Left renal cortex interstitium (tissue), 4 donors: ENCODE measurements around the gene AGXT2. TPM values are rescaled to one million over a fixed set of nuclear protein-coding genes. Genes with fewer than 3 reads are reported as not detected.

ENCODE experiments used
- DNase-seq, 4 donors: peaks; one replicate each; pipeline ENCODE4 v3.0.0-alpha.2; 2013; ENCODE audit warnings: low read depth in 4 of 4, low spot score in 2 of 4, missing footprints in 1 of 4
- polyA plus RNA-seq, 4 donors: library from polyadenylated mRNA; unstranded; fragments of 120-200 nt; gene quantifications; one replicate each; pipeline ENCODE4 v1.2.1, GENCODE V29; 2013; ENCODE audit not compliant: insufficient read length in 4 of 4

Gene AGXT2
- polyA plus RNA-seq = 10 to 100 TPM; 39.4 to 74.1 (median 51.8) TPM

GRCh38 chr5:35047785-35048404 lies at the start of gene AGXT2:
Gene AGXT2 (minus strand): TSS chr5:35047949. CDS start chr5:35047892, 57 bp downstream.
- no peak for DNase-seq

GRCh38 chr5:35096932-35097331 lies 49.2 kb upstream of the AGXT2 start:
- DNase-seq = no peak

DNA sequence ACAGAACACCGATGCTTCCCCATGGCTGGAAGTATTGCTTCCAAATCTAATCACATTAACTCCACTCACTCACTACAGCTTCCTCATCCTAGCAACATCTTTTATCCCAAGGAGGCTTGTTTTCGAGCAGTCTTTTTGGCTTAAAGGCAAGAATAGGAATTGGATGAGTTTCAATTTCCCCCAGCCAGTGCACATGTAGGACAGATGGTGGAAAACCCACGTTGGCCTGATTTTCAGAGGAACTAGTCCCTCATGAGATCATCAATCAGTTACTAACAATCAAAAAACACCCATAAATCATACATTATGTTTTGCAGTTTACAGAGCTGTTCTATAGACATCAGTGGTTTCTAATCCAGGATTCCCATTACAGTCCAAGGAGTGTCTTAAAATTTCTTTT lies 48.5 kb upstream of the AGXT2 start:
- no peak for DNase-seq

DNA sequence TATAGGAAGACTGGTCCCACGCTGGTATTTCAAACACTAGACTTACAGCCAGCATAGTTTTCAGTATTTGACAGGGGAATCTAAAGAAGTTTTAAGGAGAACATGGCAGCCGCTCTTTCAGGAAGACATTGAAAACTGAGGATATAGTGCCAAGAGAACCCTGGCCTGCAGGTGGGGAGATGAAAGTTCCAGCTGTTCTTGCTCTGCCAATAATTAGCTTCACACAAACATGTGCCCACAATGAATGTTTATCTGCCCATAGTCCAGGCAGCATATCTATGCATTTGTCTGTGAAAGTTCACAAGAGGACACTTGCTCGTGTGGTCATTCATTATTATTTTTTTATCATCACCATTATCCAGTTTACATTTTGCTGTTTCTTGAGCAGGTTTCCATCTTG lies 47.6 kb upstream of the AGXT2 start:
- DNase-seq = no peak

- no peak for DNase-seq
Observed at GRCh38 chr5:35094948-35095347, 47.2 kb upstream of the AGXT2 start.

DNA sequence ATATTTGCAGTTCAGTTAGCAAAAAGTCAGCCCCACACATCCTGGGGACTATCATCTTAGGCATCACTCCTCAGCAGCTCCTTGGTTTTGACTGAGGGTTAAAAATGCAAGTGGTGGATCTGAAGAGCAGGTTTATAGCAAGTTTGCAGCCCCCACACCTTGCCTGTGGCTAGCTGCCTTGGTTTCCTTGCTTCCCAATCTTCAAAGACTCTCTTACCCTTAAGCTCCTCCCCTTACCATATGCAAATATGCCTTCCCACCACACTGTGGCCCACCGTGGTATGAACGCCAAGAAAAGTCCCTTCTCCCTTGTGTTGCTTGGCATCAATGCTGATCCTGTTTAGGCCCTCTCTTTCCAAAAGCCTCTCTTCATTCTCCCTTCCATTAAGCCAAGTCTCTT lies 45.0 kb upstream of the AGXT2 start:
- DNase-seq = no peak

- no peak for DNase-seq
Observed at GRCh38 chr5:35091704-35092103, 44.0 kb upstream of the AGXT2 start.

GRCh38 chr5:35089334-35090314 lies 41.9 kb upstream of the AGXT2 start:
- peak in 2 of 4 donors; percentile 39 to 57 for DNase-seq

- DNase-seq = no peak
Observed at GRCh38 chr5:35087991-35088390, 40.2 kb upstream of the AGXT2 start.

- no peak for DNase-seq
Observed at GRCh38 chr5:35083150-35083549, 35.4 kb upstream of the AGXT2 start.

GRCh38 chr5:35082530-35082929 lies 34.8 kb upstream of the AGXT2 start:
- DNase-seq = no peak

- DNase-seq = no peak
Observed at GRCh38 chr5:35081134-35081533, 33.4 kb upstream of the AGXT2 start.

GRCh38 chr5:35073160-35073559 lies 25.4 kb upstream of the AGXT2 start:
- no peak for DNase-seq

- no peak for DNase-seq
Observed at GRCh38 chr5:35069188-35069587, 21.4 kb upstream of the AGXT2 start.

DNA sequence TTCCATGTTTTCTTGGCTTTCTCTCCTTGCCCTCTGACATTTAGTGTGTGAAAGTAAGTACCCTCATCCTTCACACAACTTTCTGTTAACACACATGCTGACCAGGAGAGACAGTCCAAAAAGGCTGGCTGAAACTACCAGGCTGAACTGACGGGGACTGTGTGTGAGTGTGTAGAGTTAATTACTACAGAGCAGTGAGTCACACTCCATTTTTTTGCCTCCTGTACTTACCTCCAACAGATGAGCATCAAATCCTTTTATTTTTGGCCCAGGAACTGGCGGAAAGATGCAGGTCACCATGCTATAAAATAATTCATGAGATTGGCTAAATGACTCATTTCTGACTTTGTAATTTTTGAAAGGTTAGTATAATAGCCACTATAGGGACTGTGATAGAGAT lies 20.2 kb upstream of the AGXT2 start:
- DNase-seq = no peak

GRCh38 chr5:35066260-35066795 lies 18.6 kb upstream of the AGXT2 start:
- DNase-seq = no peak

DNA sequence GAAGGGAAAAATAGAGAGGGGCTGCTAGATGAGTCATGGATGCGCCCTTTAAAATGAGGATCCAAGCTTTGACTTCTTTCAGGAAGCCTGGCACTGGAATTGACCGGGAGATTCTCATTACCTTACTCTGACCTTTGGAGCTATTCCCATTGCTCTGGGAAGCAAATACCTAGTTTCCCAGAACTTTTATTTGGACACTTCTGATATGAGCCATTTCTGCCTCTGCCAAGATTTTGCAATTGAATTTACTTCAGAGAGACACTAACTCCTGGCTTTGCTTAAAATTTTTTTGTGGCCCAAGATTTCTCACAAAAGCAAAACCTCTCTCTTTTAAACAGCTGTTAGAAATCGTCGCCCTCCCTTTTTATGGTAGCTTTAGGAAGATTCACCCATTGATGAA lies 15.7 kb upstream of the AGXT2 start:
- no peak for DNase-seq

DNA sequence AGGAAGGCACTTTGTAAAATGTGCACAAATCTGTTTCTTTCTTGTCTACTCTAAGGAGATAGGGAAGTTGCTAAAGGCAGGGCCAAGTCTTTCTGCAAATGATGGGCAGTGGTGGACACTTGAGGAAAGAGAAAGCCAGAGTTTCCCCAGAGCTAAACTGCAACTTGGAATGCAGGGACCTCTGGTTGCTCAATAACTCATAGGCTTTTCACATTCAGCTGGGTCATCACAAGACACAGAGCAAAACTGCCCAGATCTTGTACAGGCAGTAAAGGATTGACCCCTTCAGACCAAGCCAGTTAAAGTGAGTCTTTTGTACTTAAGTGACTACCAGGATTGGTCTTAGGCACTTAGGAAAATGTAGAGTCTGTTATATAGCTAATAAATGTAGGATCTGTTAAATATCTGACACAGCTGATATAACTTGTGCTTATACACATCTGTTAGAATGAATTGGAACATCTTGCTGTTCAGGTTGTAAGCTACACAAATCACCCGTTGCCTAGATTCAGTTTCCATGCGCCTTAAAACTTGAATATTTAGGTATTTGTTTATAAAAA lies 13.5 kb upstream of the AGXT2 start:
- DNase-seq = no peak

GRCh38 chr5:35060236-35060635 lies 12.5 kb upstream of the AGXT2 start:
- no peak for DNase-seq

DNA sequence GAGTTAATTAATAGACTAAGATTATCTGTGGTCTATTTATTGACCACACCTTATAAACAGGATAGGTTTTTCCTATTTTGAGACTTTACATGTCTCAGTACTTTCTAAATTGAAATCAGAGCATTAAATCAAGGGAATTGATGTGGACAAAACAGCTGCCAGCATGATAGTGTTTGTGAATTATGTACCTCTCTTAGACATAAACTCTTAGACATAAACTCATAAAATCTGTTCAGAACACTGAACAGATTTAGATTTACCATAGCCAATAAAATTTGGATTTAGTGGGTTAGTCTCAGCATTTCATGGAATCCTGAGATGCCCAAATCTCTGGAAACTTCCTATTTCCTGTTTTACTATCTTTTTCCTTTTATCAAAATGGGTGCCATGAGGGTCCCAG lies 11.5 kb upstream of the AGXT2 start:
- no peak for DNase-seq

DNA sequence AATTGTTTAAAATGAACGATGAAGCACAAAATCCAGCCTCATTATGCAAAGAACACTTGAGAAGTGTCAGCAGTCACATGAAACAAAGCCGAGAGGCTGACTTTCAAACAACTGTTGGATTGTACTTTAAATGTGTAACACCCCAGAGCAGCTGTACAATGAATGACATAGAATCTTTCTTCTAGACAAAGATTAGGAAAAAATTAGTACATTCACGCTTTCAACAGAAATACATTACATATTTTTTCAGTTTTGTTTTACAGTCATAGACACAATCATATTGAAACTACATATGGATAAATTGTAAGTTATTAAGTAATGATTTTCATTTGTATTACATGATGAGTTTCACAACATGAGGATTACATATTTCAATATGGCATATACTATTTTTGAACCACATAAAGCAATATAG lies 10.6 kb upstream of the AGXT2 start:
- no peak for DNase-seq
